ENCODE measurements around the gene C1RL.
A peak's percentile ranks its signal among the peaks of the same experiment; 100 is the strongest.

Gene C1RL, protein sequence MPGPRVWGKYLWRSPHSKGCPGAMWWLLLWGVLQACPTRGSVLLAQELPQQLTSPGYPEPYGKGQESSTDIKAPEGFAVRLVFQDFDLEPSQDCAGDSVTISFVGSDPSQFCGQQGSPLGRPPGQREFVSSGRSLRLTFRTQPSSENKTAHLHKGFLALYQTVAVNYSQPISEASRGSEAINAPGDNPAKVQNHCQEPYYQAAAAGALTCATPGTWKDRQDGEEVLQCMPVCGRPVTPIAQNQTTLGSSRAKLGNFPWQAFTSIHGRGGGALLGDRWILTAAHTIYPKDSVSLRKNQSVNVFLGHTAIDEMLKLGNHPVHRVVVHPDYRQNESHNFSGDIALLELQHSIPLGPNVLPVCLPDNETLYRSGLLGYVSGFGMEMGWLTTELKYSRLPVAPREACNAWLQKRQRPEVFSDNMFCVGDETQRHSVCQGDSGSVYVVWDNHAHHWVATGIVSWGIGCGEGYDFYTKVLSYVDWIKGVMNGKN
- long read RNA-seq, partial matches to known transcripts = 1 of 9 reads
- long read RNA-seq, other reads (novel, unspliced or antisense) = 5 of 9 reads

DNA sequence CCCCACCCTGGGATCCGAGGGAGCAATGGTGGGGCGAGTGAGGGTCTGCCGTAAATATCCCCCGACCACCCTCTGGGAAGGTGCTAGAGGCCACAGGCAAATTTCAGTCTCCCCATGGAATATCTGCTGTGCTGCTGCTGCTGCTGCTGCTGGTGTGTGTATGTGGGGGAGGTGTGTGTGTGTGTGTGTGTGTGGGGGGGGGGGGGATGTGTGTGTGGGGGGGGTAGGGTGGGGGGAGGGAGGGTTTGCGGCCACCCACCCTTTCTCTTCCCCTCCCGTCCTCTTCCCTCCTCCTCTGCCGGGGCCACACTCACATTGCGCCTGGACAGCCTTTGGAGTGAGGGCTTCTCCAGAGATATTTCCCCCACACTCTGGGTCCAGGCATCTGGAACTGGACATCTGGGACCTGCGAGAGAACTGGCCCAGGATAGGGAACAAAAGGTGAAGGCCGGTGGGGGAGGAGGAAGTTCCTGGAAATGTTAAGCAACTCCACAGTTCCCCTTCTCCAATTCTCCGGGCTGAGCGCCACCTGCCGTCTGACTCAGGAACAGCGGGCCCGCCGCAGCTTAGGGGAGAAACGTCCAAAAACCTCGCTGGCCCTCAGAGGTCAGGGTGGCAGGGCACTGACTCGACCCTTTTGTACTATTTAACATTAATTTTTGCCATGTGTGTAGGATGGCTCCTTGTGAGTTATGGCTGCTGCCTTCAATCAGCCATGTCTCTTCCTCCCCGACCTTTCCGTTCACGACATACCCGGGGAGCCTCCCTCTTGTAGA, at the start of gene C1RL:
C1RL (minus strand) TSS at position 419 of the 776 bp plus-strand sequence; CDS start at position 385, 34 bp downstream.
- DNase-seq (ENCODE audit: low read depth in 1 of 2, low spot score in 1 of 2) = peak; percentile 85 to 90
- Histone ChIP-seq H3K27me3 (ENCODE audit: insufficient read depth, poor library complexity, severe bottlenecking) (no peaks in the 10 kb centered on the region), H3K4me3 (replicated peaks; ENCODE audit: insufficient read depth, low read length) (peak within 1 kb of the TSS; percentile 51), H3K27ac (replicated peaks) (peak within 1 kb of the TSS; percentile 95)
- TF ChIP-seq POLR2AphosphoS5 (IDR thresholded peaks at IDR 0.05; ENCODE audit: low read depth) (peak; percentile 54), GABPA (IDR thresholded peaks at IDR 0.05; ENCODE audit: low read depth) (no peak), SPI1 (IDR thresholded peaks at IDR 0.05; ENCODE audit: borderline replicate concordance, low read depth) (peak; percentile 97)
- TF ChIP-seq, protein P1, sequence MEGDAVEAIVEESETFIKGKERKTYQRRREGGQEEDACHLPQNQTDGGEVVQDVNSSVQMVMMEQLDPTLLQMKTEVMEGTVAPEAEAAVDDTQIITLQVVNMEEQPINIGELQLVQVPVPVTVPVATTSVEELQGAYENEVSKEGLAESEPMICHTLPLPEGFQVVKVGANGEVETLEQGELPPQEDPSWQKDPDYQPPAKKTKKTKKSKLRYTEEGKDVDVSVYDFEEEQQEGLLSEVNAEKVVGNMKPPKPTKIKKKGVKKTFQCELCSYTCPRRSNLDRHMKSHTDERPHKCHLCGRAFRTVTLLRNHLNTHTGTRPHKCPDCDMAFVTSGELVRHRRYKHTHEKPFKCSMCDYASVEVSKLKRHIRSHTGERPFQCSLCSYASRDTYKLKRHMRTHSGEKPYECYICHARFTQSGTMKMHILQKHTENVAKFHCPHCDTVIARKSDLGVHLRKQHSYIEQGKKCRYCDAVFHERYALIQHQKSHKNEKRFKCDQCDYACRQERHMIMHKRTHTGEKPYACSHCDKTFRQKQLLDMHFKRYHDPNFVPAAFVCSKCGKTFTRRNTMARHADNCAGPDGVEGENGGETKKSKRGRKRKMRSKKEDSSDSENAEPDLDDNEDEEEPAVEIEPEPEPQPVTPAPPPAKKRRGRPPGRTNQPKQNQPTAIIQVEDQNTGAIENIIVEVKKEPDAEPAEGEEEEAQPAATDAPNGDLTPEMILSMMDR (IDR thresholded peaks at IDR 0.05; ENCODE audit: insufficient read depth, low read length) = peak; percentile 97
- TF ChIP-seq, protein P2, sequence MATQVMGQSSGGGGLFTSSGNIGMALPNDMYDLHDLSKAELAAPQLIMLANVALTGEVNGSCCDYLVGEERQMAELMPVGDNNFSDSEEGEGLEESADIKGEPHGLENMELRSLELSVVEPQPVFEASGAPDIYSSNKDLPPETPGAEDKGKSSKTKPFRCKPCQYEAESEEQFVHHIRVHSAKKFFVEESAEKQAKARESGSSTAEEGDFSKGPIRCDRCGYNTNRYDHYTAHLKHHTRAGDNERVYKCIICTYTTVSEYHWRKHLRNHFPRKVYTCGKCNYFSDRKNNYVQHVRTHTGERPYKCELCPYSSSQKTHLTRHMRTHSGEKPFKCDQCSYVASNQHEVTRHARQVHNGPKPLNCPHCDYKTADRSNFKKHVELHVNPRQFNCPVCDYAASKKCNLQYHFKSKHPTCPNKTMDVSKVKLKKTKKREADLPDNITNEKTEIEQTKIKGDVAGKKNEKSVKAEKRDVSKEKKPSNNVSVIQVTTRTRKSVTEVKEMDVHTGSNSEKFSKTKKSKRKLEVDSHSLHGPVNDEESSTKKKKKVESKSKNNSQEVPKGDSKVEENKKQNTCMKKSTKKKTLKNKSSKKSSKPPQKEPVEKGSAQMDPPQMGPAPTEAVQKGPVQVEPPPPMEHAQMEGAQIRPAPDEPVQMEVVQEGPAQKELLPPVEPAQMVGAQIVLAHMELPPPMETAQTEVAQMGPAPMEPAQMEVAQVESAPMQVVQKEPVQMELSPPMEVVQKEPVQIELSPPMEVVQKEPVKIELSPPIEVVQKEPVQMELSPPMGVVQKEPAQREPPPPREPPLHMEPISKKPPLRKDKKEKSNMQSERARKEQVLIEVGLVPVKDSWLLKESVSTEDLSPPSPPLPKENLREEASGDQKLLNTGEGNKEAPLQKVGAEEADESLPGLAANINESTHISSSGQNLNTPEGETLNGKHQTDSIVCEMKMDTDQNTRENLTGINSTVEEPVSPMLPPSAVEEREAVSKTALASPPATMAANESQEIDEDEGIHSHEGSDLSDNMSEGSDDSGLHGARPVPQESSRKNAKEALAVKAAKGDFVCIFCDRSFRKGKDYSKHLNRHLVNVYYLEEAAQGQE (IDR thresholded peaks at IDR 0.05; ENCODE audit: insufficient replicate concordance, low read depth) = peak; percentile 45

DNA sequence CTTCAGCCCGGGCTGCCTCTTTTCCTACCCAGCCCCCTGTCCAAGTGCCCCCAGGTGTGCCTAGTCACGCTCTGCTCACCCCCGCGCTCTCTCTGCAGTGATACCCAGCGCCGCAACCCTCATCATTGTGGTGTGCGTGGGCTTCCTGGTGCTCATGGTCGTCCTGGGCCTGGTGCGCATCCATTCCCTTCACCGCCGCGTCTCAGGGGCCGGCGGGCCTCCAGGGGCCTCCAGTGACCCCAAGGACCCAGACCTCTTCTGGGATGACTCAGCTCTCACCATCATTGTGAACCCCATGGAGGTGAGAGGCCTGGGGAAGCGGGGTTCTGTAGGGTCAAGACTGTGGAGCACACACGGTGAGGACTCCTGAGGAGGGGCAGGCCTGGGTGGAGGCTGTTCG, 48.4 kb upstream of the C1RL start:
- H3K4me3 ChIP-seq (replicated peaks; ENCODE audit: insufficient read depth, low read length) = no peak overlapping the region
- TF ChIP-seq SPI1 (IDR thresholded peaks at IDR 0.05; ENCODE audit: borderline replicate concordance, low read depth) (no peak), GABPA (IDR thresholded peaks at IDR 0.05; ENCODE audit: low read depth) (no peak), POLR2AphosphoS5 (IDR thresholded peaks at IDR 0.05; ENCODE audit: low read depth) (no peak)
- TF ChIP-seq, protein P1 (IDR thresholded peaks at IDR 0.05; ENCODE audit: insufficient read depth, low read length) = no peak
- TF ChIP-seq, protein P2 (IDR thresholded peaks at IDR 0.05; ENCODE audit: insufficient replicate concordance, low read depth) = no peak
- no peak for DNase-seq (ENCODE audit: low read depth in 1 of 2, low spot score in 1 of 2)
- no peak overlapping the region for H3K27ac ChIP-seq (replicated peaks)
- no peaks in the 10 kb centered on the region for H3K27me3 ChIP-seq (ENCODE audit: insufficient read depth, poor library complexity, severe bottlenecking)

DNA sequence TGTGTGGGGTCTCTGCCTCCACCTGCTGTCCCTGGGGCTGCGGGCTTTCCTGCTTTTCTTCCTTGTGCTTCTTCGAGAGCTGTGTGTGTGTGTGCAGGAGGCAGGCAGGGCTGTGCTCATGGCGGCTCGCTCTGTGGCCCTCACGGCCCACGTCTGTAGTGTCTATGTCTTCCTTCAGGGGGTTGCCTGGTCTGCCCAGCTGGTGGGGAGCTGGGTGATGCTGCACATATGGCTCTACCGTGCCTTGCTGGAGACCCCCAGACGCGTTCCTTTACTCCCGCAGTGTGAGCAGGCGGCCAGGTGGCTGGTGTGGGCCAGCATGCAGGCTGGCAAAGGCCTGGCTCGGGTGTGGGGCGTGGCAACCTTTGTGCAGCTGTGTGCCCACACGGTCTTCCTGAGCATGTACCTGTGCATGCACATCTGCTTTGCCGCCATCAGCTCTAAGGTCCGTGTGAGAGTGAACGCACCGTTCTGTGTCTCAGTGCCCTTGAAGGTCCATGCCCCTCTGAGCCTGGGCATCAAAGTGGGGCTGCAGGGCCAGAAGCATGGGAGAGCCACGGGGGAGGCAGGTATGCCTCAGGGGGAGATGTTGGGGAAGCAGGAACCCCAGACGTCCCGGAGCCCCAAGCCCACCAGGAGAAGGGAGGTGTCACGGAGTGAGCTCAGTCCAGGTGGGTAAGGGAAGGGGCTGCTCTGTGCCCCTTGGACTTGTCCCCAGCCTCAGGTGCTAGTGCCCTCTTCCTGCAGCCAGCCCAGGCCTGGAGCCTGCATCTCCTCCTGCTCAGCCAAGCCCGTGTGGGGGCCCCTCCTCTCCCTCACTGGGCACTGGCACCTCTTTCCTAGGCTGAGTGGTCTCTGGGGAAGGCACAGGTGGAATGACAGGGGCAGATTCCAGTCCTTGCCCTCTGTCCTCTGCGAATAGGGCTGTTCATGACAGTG, 47.5 kb upstream of the C1RL start:
- TF ChIP-seq, protein P2 (IDR thresholded peaks at IDR 0.05; ENCODE audit: insufficient replicate concordance, low read depth) = no peak
- no peak for TF ChIP-seq SPI1 (IDR thresholded peaks at IDR 0.05; ENCODE audit: borderline replicate concordance, low read depth)
- no peak for TF ChIP-seq GABPA (IDR thresholded peaks at IDR 0.05; ENCODE audit: low read depth)
- no peak for TF ChIP-seq POLR2AphosphoS5 (IDR thresholded peaks at IDR 0.05; ENCODE audit: low read depth)
- TF ChIP-seq, protein P1 (IDR thresholded peaks at IDR 0.05; ENCODE audit: insufficient read depth, low read length) = no peak
- H3K27ac ChIP-seq (replicated peaks) = no peak overlapping the region
- H3K27me3 ChIP-seq (ENCODE audit: insufficient read depth, poor library complexity, severe bottlenecking) = no peaks in the 10 kb centered on the region
- H3K4me3 ChIP-seq (replicated peaks; ENCODE audit: insufficient read depth, low read length) = no peak overlapping the region
- no peak for DNase-seq (ENCODE audit: low read depth in 1 of 2, low spot score in 1 of 2)

Data from HL-60 (cell line).